Stimulated activated CD4-positive, alpha-beta T cell treated with anti-CD3 and anti-CD28 coated beads, Interleukin-4, amount 100 ng/mL, for 1 hour (primary cell): ENCODE data around the gene BEST2.

Source experiments
- DNase-seq: peaks from one replicate; pipeline ENCODE4 v3.0.0-alpha.2; 2020

Gene BEST2

DNA sequence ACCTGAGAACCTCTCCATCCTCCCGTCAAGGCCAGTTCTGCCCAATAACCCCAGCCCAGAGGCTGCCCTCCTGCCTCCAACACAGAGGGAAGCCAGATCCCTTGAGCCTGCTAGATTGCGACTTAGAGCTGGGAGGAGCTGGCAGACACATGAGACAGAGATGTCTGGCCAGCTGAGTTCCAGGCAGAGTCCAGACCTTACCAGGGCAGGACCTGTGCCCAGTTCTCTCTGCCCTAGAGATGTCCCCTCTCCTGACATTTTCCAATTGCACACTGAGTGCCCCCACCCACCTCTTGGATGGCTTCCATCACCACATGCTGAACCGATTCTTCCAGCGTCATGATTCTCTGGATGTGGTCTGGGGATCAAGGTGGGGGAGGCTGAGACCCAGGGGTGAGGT is 20.7 kb downstream of the BEST2 start:
- DNase-seq = no peak

- no peak for DNase-seq
These were observed 22.0 kb downstream of the BEST2 start for GRCh38 chr19:12773571-12773970.

DNA sequence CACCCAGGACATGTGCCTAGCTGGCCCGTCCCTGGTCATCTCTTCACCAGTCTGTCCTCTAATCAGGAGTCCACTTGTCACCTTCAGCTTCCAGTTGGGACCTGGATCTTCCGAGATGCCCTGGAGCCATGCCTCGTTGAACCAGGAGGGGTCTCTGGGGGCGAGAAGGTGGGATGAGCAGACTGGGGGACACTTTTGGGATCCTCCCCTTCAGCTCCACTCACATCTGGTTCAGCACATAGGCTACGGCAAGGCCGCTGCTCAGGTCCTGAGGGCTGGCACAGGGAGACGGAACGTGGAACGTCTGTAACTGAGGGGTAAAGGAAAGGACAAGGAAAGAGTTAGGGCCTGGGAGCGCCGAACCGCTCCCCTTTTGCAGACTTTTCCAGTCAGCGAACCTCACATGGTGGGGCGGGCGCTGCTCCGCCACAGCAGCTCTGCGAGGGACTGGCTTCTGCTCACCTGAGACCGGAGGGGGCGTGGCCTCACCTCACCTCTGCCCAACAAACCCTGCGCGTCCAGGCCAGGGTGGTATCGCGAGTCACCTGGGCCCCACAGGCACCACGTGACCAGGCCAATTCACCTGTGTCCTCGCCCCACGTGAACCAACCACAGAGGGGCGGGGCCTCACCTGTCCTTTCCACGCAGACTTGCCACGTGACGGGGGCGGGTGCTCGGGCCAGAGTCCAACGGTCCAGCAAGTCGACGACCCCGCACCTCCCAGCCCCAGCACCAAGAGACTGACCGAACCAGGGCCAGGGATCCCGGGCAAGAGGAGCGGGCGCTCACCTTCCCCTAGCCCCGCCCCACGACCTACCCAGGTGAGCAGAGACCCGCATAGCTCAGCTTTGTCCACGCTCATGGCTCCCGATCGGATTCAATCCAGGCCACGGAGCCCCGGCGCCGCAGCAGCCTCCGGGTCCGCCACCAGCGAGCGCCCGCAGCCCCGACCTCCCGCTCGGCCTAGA is 23.3 kb downstream of the BEST2 start, which contains the start of gene HOOK2:
Gene HOOK2 (minus strand): TSS at position 965 of the 968 bp plus-strand sequence. CDS start 103 bp downstream, at position 862.
- no peak for DNase-seq

GRCh38 chr19:12777217-12778016 is 25.8 kb downstream of the BEST2 start:
- DNase-seq = peak; percentile 85

- DNase-seq = peak; percentile 47
These were observed 26.7 kb downstream of the BEST2 start for GRCh38 chr19:12778017-12778904.

DNA sequence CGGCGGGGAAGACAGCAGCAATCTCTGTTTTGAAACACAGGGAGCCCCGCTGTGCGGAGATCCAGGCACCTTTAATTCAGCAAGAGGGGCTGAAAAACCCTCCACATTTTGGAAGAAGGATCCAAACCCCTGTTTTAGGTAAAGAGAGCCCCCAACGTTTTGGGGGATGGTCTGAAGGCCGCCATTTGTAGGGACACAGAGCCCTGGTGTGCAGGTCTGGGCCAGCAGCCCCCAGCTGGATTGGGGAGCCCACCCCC is 27.2 kb downstream of the BEST2 start:
- DNase-seq = no peak

DNA sequence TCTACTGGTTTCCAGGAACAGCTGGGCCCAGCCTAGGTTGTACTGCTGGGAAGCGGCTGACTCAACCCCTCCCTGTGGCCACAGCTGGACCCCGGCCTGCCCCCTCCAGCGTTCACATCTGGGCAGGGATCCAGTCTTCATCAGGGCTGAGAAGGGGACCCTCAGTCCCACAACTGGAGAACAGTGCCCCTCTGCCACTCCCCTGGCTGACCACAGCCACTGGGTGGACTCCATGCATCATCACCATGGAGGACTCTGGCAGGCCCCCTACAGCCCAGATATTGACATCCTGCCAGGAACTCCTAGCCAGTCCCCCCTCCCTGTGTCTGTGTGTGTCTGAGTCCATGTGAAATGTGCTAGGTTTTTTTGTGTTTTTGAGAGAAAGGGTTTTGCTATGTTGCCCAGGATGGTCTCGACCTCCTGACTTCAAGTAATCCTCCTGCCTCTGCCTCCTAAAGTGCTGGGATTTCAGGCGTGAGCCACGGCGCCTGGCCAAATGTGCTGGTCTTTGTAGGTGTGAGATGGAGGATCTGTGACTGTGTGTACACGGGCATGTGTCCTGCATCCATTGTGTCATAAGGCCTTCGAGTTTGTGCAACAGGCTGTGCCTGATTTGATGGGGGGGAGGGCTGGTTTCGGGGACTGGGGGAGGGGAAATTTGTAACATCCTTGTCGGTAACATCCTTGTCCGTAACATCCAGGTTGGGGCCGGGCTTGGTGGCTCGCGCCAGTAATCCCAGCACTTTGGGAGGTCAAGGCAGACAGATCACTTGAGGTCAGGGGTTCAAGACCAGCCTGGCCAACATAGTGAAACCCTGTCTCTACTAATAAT is 27.8 kb downstream of the BEST2 start:
- no peak for DNase-seq

GRCh38 chr19:12782174-12782423 is 30.5 kb downstream of the BEST2 start:
- no peak for DNase-seq

DNA sequence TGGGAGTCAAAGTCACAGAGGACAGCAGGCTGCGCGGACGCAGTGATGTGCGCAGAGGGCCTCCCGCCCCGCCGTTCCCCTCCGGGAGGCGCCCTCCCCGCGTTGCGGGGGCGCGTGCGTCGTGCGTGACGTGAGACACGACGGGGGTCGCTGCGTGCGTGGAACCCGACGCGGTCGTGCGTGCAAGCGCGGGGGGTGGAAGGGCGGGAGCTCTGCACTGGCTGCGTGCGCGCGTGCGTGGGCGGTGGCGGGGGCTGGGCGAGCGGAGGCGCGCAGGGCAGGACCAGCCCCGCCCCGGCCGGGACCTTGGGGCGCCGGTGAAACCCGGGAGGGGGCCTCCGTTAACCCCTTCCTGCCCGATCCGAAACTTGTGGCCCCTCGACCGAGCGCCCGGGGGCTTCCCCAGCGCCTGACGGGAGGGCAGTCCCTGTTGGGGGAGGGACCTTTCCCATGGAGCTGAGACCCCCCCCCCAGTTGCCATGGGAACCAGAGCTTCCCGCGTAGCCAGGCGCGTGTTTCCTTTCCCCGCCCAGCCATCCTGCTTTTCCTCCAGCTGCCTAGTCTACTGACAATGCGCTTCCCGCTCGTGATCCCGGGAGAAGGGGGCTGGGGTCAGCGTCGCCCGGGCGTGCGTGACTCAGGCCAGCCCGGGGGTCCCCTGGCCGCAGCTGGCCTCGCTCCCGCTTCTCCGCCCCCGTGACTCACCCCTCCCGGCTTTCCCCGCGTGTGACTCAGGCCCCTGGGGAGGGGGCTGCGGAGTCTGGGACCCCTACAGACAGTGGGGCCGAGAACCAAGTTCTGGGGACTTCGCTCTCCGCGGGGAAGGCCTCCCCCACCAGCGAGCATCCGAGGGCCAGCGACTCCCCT is 31.1 kb downstream of the BEST2 start:
- DNase-seq = peak; percentile 92

- DNase-seq = peak; percentile 65
These were observed 31.8 kb downstream of the BEST2 start for GRCh38 chr19:12783291-12783848.

GRCh38 chr19:12783849-12784393 is 32.3 kb downstream of the BEST2 start:
- DNase-seq = no peak

GRCh38 chr19:12784394-12784870 is 32.8 kb downstream of the BEST2 start:
- no peak for DNase-seq

GRCh38 chr19:12784871-12785430 is 33.4 kb downstream of the BEST2 start:
- no peak for DNase-seq

DNA sequence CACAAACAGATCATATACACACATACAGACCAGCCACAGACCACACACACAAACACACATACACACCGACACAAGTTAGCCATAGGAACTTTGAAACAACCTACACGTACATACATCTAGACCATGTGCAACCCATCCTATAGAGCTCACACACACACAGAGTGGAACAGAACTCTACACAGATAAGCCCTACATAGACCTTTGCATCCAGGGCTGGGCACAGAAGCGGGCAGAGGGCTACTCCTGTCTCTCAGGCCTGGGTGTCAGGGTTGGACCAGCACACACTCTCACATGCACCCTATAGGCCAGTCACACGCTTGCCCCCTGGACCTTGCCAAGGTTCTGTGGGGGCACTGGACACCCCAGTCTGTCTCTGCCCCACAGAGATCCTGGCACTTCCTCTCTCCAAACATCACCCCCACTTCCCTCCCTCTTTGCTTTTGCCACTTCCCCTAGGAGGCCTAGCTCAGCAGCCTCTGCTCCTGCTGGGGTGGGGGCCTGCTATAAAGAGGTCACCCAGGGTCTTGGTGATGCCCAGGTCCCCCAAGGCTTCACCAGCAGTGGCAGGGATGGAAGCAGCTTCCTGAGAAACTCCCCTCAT is 33.9 kb downstream of the BEST2 start:
- no peak for DNase-seq

DNA sequence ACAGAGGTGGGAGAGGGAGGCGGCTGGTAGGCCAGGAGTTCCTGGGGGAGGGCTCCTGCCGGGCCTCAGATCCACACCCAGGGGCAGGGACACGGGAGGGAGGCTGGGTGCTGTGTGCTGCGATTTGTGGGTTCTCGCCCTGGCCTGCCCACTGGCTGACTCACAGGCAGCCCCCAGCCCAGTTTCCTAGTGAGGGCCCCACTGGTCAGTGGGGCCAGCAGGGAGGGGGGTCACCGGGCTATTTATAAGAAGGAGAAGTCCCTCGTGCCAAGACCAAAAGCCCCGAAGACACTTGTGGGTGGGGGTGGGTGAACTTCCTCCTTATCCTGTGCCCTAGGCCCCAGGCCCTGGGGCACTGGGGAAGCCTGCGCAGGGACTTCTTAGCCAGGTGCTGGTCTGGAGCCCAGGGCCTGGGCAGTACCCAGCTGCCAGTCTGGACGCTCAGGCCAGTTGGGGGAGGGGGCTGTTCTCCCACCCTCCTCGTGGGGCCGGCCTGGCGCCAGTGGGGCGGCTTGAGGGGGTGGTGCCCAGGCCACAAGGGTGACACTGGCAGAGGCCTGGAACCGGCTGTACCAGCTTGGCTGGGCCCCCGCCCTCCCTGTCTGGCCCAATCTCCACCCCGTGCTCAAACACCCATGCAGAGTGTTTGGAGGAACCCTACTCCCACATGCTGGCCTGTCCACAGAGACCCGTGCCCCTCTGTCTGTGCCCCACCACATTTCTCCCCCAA is 34.7 kb downstream of the BEST2 start:
- no peak for DNase-seq

DNA sequence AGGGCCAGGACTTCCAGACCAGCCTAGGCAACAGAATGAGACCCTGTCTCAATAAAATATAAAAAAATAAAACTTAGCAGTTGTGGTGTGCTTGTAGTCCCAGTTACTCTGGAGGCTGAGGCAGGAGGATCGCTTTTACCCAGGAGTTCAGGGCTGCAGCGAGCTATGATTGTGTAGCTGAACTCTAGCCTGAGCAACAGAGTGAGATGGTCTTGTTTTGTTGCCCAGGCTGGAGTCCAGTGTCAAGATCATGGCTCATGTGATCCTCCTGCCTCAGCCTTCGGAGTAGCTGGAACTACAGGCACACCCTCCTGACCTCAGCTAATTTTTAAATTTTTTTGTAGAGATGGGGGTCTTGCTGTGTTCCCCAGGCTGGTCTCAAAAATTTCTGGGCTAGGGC is 35.4 kb downstream of the BEST2 start:
- DNase-seq = no peak

DNA sequence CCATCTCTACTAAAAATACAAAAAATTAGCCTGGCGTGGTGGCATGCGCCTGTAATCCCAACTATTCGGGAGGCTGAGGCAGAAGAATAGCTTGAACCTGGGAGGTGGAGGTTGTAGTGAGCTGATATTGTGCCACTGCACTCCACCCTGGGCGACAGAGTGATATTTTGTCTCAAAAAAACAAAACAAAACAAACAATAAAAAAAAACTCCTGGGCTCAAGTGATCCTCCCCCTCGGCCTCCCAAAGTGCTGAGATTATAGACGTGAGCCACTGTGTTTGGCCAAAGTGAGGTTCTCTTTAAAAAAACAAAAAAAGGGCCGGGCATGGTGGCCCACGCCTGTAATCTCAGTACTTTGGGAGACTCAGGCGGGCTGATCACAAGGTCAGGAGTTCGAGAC is 35.9 kb downstream of the BEST2 start:
- no peak for DNase-seq

DNA sequence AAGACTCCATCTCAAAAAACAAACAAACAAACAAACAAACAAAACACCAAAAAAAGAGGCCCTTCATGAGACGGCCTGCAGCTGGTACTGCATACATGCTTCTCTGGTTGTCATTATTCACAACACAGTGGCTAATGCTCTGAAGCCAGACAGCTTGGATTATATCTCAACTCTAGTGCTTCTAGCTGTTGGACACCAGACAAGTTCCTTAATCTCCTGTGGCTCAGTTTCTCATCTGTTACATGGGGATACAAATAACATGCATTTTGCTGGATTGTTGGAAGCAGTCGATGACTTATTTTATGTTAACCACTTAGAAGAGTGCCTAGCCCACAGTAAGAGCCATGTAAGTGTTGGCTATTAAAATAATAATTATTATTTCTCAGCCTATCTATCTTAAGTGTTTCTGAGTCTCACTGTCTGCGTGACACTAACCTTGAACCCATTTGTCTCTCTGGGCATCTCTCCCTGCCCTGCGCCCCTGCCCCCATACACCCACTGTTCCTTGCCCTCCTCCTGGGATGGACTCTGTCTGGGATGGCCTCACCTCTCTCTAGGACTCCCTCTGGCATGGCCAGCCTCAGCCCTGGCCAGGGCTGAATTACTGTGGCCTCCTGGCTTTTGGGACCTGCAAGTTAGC is 36.6 kb downstream of the BEST2 start:
- no peak for DNase-seq
